Kidney (tissue), 14 donors: Measurements from ENCODE around the gene LRRK1. TPM values are rescaled to one million over a fixed set of nuclear protein-coding genes. Genes with fewer than 3 reads are reported as not detected.

Source experiments
- DNase-seq, 5 donors: peaks; one replicate each; pipeline ENCODE4 v3.0.0-alpha.2; 2013 to 2020
- FAIRE-seq: peaks from 2 replicates; lab custom pipeline; 2012; peaks lifted over from hg19 to GRCh38; lab: Jason Lieb, UNC
- H3K27ac ChIP-seq, 2 donors: one replicate each; pipeline ENCODE4 v1.7.0; 2013; ENCODE audit warnings: low read depth in 2 of 2, low read length in 2 of 2, inconsistent platforms in 1 of 2
- H3K27me3 ChIP-seq: one replicate; pipeline ENCODE4 v1.7.1; 2013; ENCODE audit warnings: low read length, inconsistent platforms; ENCODE audit not compliant: control insufficient read depth, insufficient read depth
- H3K36me3 ChIP-seq, 3 donors: one replicate each; pipeline versions ENCODE4 v1.7.0 to v1.7.1; 2013; ENCODE audit warnings: low read length in 3 of 3, control low read depth in 1 of 3, inconsistent platforms in 1 of 3; ENCODE audit not compliant: insufficient read depth in 3 of 3, control insufficient read depth in 2 of 3
- H3K4me1 ChIP-seq, 3 donors: one replicate each; pipeline versions ENCODE4 v1.7.0 to v1.7.1; 2013; ENCODE audit warnings: low read length in 3 of 3, inconsistent platforms in 1 of 3, low read depth in 1 of 3; ENCODE audit not compliant: control insufficient read depth in 2 of 3, insufficient read depth in 2 of 3
- H3K4me3 ChIP-seq, 3 donors: one replicate each; pipeline versions ENCODE4 v1.7.0 to v1.8.1; 2013; ENCODE audit warnings: low read length in 3 of 3, control low read depth in 1 of 3, inconsistent platforms in 1 of 3
- H3K9ac ChIP-seq, 3 donors: one replicate each; pipeline versions ENCODE4 v1.7.0 to v1.7.1; 2013; ENCODE audit warnings: low read length in 3 of 3, control low read depth in 1 of 3, inconsistent platforms in 1 of 3
- H3K9me3 ChIP-seq, 3 donors: one replicate each; pipeline versions ENCODE4 v1.7.0 to v1.7.1; 2013; ENCODE audit warnings: low read length in 3 of 3, control low read depth in 1 of 3, inconsistent platforms in 1 of 3; ENCODE audit not compliant: control insufficient read depth in 2 of 3, insufficient read depth in 1 of 3
- intact Hi-C: fragments of 100-400 bp; cut with DNase I; formaldehyde crosslinking; loops from one replicate; pipeline ENCODE4 v1.11.1; 2022
- polyA plus RNA-seq: library from polyadenylated mRNA; stranded (reverse); fragments of 350-450 nt; fragmentation: Illumina TruSeq; extraction: RNeasy Lipid Tissue Mini Kit (QIAGEN cat#74804); gene quantifications from one replicate; pipeline ENCODE4 v1.2.3, GENCODE V29; 2014; ENCODE audit warnings: low read depth, low replicate concordance; ENCODE audit not compliant: insufficient read depth
- total RNA-seq: library from RNA; stranded (reverse); fragmentation: NEBNext Ultra II Directional; extraction: Animal tissue kit (Norgen Biotek cat#: 25700); gene quantifications from one replicate; pipeline ENCODE4 v1.2.1, GENCODE V29; 2021
- TF ChIP-seq, protein P1 (sequence below): IDR thresholded peaks from 3 replicates; pipeline ENCODE4 v1.5.1; 2012; ENCODE audit warnings: mild to moderate bottlenecking, moderate library complexity, borderline replicate concordance; ENCODE audit not compliant: insufficient read depth; ENCODE audit errors: extremely low read depth
- donor health status: control.
- donor health status: control.
- donor health status: control.
- donor health status: control.
- donor health status: control.
- donor health status: DM: yes; HTN: yes; CAD: no.
- donor health status: Normal renal cell carcinoma (clear cell type).

LRRK1 gene
- total and polyA plus RNA-seq, 2 donors from 2014 or later: 1.1 to 24.9 TPM

DNA sequence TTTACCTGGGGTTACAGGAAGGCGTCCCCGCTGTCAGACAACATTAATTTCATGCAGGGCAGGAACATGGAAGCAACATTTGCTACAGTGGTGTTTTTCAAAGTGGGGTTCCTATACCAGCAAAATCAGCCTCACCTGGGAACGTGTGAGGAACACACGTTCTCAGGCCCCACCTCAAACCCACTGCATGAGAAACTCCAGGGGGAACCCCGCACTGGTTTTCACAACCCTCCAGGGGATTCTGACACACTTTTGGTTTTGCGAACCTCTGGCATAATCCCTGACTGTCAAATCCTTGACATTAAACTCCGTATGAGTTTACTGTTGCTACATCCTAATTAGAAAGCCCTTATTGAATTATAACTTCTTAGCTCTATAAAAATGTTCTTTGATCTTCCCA is 127.7 kb downstream of the LRRK1 start:
- H3K4me3 ChIP-seq: no peak overlapping the region
- no peaks in the 10 kb centered on the region for H3K36me3 ChIP-seq
- peak in 2 of 5 donors; percentile 7 to 20 for DNase-seq
- no peaks in the 10 kb centered on the region for H3K4me1 ChIP-seq
- no peak for FAIRE-seq
- TF ChIP-seq, protein P1, sequence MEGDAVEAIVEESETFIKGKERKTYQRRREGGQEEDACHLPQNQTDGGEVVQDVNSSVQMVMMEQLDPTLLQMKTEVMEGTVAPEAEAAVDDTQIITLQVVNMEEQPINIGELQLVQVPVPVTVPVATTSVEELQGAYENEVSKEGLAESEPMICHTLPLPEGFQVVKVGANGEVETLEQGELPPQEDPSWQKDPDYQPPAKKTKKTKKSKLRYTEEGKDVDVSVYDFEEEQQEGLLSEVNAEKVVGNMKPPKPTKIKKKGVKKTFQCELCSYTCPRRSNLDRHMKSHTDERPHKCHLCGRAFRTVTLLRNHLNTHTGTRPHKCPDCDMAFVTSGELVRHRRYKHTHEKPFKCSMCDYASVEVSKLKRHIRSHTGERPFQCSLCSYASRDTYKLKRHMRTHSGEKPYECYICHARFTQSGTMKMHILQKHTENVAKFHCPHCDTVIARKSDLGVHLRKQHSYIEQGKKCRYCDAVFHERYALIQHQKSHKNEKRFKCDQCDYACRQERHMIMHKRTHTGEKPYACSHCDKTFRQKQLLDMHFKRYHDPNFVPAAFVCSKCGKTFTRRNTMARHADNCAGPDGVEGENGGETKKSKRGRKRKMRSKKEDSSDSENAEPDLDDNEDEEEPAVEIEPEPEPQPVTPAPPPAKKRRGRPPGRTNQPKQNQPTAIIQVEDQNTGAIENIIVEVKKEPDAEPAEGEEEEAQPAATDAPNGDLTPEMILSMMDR: no peak
- intact Hi-C loops: no loop called here
- H3K27me3 ChIP-seq: no peaks in the 10 kb centered on the region
- H3K9me3 ChIP-seq: no peaks in the 10 kb centered on the region
- H3K9ac ChIP-seq: no peak overlapping the region
- H3K27ac ChIP-seq: no peak overlapping the region

DNA sequence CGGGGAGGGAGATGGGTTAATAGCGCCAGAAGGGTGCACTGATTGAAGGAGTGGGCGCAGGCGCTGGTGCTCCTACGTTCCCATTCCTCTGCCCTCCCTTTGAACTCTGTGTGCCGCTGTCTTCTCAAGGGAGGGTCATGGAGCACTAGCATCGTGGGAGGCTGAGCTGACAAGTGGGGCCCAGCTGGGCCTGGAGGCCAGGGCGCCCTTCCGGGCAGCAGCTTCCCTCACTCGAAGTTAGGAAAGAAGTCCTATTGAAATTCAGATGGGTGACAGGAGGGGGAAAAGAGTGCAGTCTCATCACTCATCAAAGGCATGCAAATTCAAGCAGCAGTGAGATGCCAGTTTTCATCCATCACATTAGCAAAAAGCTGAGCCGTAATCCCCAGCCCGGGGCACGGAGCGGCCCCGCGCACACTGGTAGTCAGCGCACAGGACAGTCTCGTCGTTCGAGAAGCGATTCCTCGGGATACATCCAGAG is 128.2 kb downstream of the LRRK1 start:
- H3K4me3 ChIP-seq: no peak overlapping the region
- no peaks in the 10 kb centered on the region for H3K27me3 ChIP-seq
- no peak overlapping the region for H3K9ac ChIP-seq
- no peaks in the 10 kb centered on the region for H3K4me1 ChIP-seq
- no peaks in the 10 kb centered on the region for H3K36me3 ChIP-seq
- intact Hi-C loops: no loop called here
- peak; percentile 52 to 92 (median 58) for DNase-seq
- no peak for FAIRE-seq
- no peaks in the 10 kb centered on the region for H3K9me3 ChIP-seq
- TF ChIP-seq, protein P1: no peak
- H3K27ac ChIP-seq: no peak overlapping the region

DNA sequence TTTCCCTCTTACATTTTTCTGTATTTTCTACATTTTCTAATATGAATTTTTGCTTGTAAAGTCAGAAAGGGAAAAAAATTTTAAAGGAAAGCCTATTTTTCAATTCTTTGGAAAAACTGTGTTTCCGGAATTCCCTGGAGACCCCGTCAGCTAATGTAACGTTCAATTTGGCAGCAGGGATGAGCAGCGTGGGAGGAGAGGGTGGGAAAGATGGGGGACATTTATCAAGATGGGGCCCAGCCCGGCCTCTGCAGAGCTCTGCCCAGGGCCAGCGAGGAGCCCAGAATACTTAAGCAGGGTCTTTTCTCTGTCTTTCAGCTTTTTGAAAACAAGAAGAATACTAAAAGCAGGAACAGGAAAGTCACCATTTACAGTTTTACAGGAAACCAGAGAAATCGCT is 129.0 kb downstream of the LRRK1 start:
- Histone ChIP-seq H3K27ac (no peak overlapping the region), H3K27me3 (no peaks in the 10 kb centered on the region), H3K4me3 (no peak overlapping the region), H3K36me3 (no peaks in the 10 kb centered on the region), H3K4me1 (no peaks in the 10 kb centered on the region), H3K9me3 (no peaks in the 10 kb centered on the region), H3K9ac (no peak overlapping the region)
- peak in 3 of 5 donors; percentile 8 to 48 (median 19) for DNase-seq
- TF ChIP-seq, protein P1: no peak
- intact Hi-C loops: no loop called here
- FAIRE-seq: no peak

DNA sequence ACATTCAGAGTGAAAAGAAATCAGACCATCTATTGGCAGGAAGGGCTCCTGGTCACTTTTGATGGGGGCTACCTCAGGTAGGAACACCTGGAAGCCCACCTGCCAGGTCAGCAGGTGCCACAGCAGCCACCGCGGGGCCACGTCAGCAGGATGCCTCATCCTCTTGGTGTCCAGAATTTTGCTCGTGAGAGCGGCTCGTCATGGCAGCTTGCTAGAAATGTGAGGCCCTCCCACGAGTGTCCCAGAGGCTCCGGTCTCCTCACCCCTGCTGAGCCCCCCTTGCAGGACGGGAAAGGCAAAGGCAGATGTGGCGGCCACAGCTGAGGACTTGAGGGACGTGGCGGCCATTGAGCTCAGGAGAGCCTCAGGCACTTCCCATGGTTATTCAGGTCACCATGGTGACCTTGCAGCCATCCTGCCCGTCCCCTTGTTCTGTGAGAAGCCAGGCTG is 129.4 kb downstream of the LRRK1 start:
- FAIRE-seq (no peak), DNase-seq (peak in 3 of 5 donors; percentile 7 to 59 (median 32))
- intact Hi-C loops: no loop called here
- H3K27ac ChIP-seq: no peak overlapping the region
- no peak overlapping the region for H3K4me3 ChIP-seq
- no peak overlapping the region for H3K9ac ChIP-seq
- H3K27me3 ChIP-seq: no peaks in the 10 kb centered on the region
- H3K36me3 ChIP-seq: no peaks in the 10 kb centered on the region
- no peaks in the 10 kb centered on the region for H3K9me3 ChIP-seq
- TF ChIP-seq, protein P1: no peak
- no peaks in the 10 kb centered on the region for H3K4me1 ChIP-seq
